RWPE2 (cell line): ENCODE results near the gene WDR37.
"Not testable (repeated sequence)": the region's sequence is repeated elsewhere in the genome, so short reads cannot be mapped to it uniquely, and the experiment has no call there.

Experiments used
- ATAC-seq: fragments of 200-7000 bp; cut with Tn5 transposase; 3 replicates; pipeline ENCODE4 v1.9.1; 2021; ENCODE audit warnings: low read depth
- DNase-seq: peaks from one replicate; pipeline ENCODE4 v3.0.0-alpha.2; 2020; ENCODE audit warnings: low spot score
- H3K27ac ChIP-seq: fragments of 450-650 bp; 2 replicates; pipeline ENCODE4 v1.5.1; 2017; ENCODE audit warnings: mild to moderate bottlenecking; ENCODE audit not compliant: poor library complexity, severe bottlenecking
- H3K27me3 ChIP-seq: fragments of 250-450 bp; sonication (Bioruptor Pico); 2 replicates; pipeline ENCODE4 v1.5.1; 2021; ENCODE audit warnings: mild to moderate bottlenecking, moderate library complexity; ENCODE audit not compliant: insufficient read depth, poor library complexity, severe bottlenecking
- H3K36me3 ChIP-seq: fragments of 250-450 bp; sonication (Bioruptor Pico); 2 replicates; pipeline ENCODE4 v1.5.1; 2020; ENCODE audit warnings: low read depth, mild to moderate bottlenecking, moderate library complexity
- H3K4me1 ChIP-seq: fragments of 250-450 bp; sonication (Bioruptor Pico); 2 replicates; pipeline ENCODE4 v1.5.1; 2021; ENCODE audit warnings: mild to moderate bottlenecking, moderate library complexity; ENCODE audit not compliant: insufficient read depth, poor library complexity, severe bottlenecking
- H3K4me3 ChIP-seq: fragments of 250-450 bp; sonication (Bioruptor Pico); 2 replicates; pipeline ENCODE4 v1.5.1; 2021; ENCODE audit warnings: mild to moderate bottlenecking, moderate library complexity; ENCODE audit not compliant: severe bottlenecking
- H3K9me3 ChIP-seq: fragments of 250-450 bp; sonication (Bioruptor Pico); 2 replicates; pipeline ENCODE4 v1.5.1; 2021; ENCODE audit warnings: mild to moderate bottlenecking, moderate library complexity; ENCODE audit not compliant: severe bottlenecking
- CTCF ChIP-seq: fragments of 450-650 bp; IDR thresholded peaks from one replicate; pipeline ENCODE4 v1.5.1; 2017; ENCODE audit warnings: mild to moderate bottlenecking, moderate library complexity; ENCODE audit not compliant: poor library complexity, severe bottlenecking

The WDR37 gene

GRCh38 chr10:1155791-1156615 lies 99.8 kb downstream of the WDR37 start:
- Histone ChIP-seq H3K36me3 (no peaks in the 10 kb centered on the region), H3K27ac (no peak overlapping the region), H3K9me3 (no peaks in the 10 kb centered on the region), H3K27me3 (no peaks in the 10 kb centered on the region), H3K4me3 (no peak overlapping the region), H3K4me1 (no peaks in the 10 kb centered on the region)
- ATAC-seq (no peak), DNase-seq (no peak)
- no peak for TF ChIP-seq CTCF

GRCh38 chr10:1156616-1156886 lies 100.4 kb downstream of the WDR37 start:
- no peak for ATAC-seq
- H3K4me1 ChIP-seq: no peaks in the 10 kb centered on the region
- H3K4me3 ChIP-seq: no peak overlapping the region
- no peaks in the 10 kb centered on the region for H3K36me3 ChIP-seq
- H3K9me3 ChIP-seq: no peaks in the 10 kb centered on the region
- no peak overlapping the region for H3K27ac ChIP-seq
- DNase-seq: no peak
- TF ChIP-seq CTCF: no peak
- H3K27me3 ChIP-seq: no peaks in the 10 kb centered on the region

- no peaks in the 10 kb centered on the region for H3K27me3 ChIP-seq
- no peaks in the 10 kb centered on the region for H3K36me3 ChIP-seq
- H3K27ac ChIP-seq: no peak overlapping the region
- H3K4me3 ChIP-seq: no peak overlapping the region
- no peak for TF ChIP-seq CTCF
- no peaks in the 10 kb centered on the region for H3K4me1 ChIP-seq
- no peak for DNase-seq
- no peak for ATAC-seq
- H3K9me3 ChIP-seq: no peaks in the 10 kb centered on the region
Measured at GRCh38 chr10:1156921-1157614, 100.9 kb downstream of the WDR37 start.

- Histone ChIP-seq H3K36me3 (no peaks in the 10 kb centered on the region), H3K27ac (no peak overlapping the region), H3K27me3 (no peaks in the 10 kb centered on the region), H3K4me1 (no peaks in the 10 kb centered on the region), H3K4me3 (no peak overlapping the region), H3K9me3 (no peaks in the 10 kb centered on the region)
- no peak for DNase-seq
- no peak for ATAC-seq
- TF ChIP-seq CTCF: no peak
Measured at GRCh38 chr10:1157615-1157933, 101.4 kb downstream of the WDR37 start.

GRCh38 chr10:1158066-1158465 lies 101.9 kb downstream of the WDR37 start:
- Histone ChIP-seq H3K4me1 (no peaks in the 10 kb centered on the region), H3K9me3 (no peaks in the 10 kb centered on the region), H3K27ac (no peak overlapping the region), H3K36me3 (no peaks in the 10 kb centered on the region), H3K4me3 (no peak overlapping the region), H3K27me3 (no peaks in the 10 kb centered on the region)
- TF ChIP-seq CTCF: no peak
- ATAC-seq: no peak
- DNase-seq: no peak

GRCh38 chr10:1158536-1158935 lies 102.4 kb downstream of the WDR37 start:
- H3K27me3 ChIP-seq, ATAC-seq, H3K27ac ChIP-seq, H3K4me1 ChIP-seq, H3K9me3 ChIP-seq, DNase-seq, H3K36me3 ChIP-seq: not testable (repeated sequence)
- H3K4me3 ChIP-seq: peak overlapping the region; percentile 47
